IPS-20b (cell line): ENCODE results near the gene EMID1.

Experiments used
- H3K27ac ChIP-seq: one replicate; pipeline ENCODE4 v1.5.1; 2013; ENCODE audit warnings: low read length
- H3K27me3 ChIP-seq: 2 replicates; pipeline ENCODE4 v1.6.1; 2013; ENCODE audit warnings: mild to moderate bottlenecking, low read length, inconsistent platforms; ENCODE audit not compliant: insufficient read depth
- H3K36me3 ChIP-seq: 2 replicates; pipeline ENCODE4 v1.6.1; 2013; ENCODE audit warnings: low read depth, mild to moderate bottlenecking, inconsistent platforms, low read length, moderate library complexity; ENCODE audit not compliant: insufficient read depth
- H3K4me1 ChIP-seq: 2 replicates; pipeline ENCODE4 v1.6.1; 2013; ENCODE audit warnings: mild to moderate bottlenecking, control low read depth, inconsistent platforms, low read length, moderate library complexity; ENCODE audit not compliant: insufficient read depth
- H3K4me3 ChIP-seq: 2 replicates; pipeline ENCODE4 v1.5.1; 2013; ENCODE audit warnings: mild to moderate bottlenecking, low read length, inconsistent platforms
- H3K9ac ChIP-seq: 2 replicates; pipeline ENCODE4 v1.6.1; 2013; ENCODE audit warnings: low read depth, mild to moderate bottlenecking, inconsistent platforms, low read length, moderate library complexity
- H3K9me3 ChIP-seq: 2 replicates; pipeline ENCODE4 v1.6.1; 2013; ENCODE audit warnings: mild to moderate bottlenecking, low read depth, low read length, inconsistent platforms; ENCODE audit not compliant: insufficient read depth

EMID1 gene

GRCh38 chr22:29251265-29251664 lies 45.6 kb downstream of the EMID1 start:
- Histone ChIP-seq H3K27ac (no peak overlapping the region), H3K4me1 (no peaks in the 10 kb centered on the region), H3K36me3 (no peaks in the 10 kb centered on the region), H3K4me3 (no peak overlapping the region), H3K27me3 (no peaks in the 10 kb centered on the region), H3K9me3 (no peaks in the 10 kb centered on the region), H3K9ac (no peak overlapping the region)

- Histone ChIP-seq H3K9me3 (no peaks in the 10 kb centered on the region), H3K27ac (no peak overlapping the region), H3K4me3 (no peak overlapping the region), H3K27me3 (no peaks in the 10 kb centered on the region), H3K36me3 (no peaks in the 10 kb centered on the region), H3K9ac (no peak overlapping the region), H3K4me1 (no peaks in the 10 kb centered on the region)
Observed at GRCh38 chr22:29251981-29252911, 46.5 kb downstream of the EMID1 start.

- Histone ChIP-seq H3K9ac (no peak overlapping the region), H3K27me3 (no peaks in the 10 kb centered on the region), H3K9me3 (no peaks in the 10 kb centered on the region), H3K4me1 (no peaks in the 10 kb centered on the region), H3K27ac (no peak overlapping the region), H3K4me3 (no peak overlapping the region), H3K36me3 (no peaks in the 10 kb centered on the region)
Observed at GRCh38 chr22:29253561-29254285, 48.0 kb downstream of the EMID1 start.

GRCh38 chr22:29254286-29254660 lies 48.6 kb downstream of the EMID1 start:
- H3K36me3 ChIP-seq, result no peaks in the 10 kb centered on the region
- no peaks in the 10 kb centered on the region for H3K4me1 ChIP-seq
- no peak overlapping the region for H3K9ac ChIP-seq
- no peak overlapping the region for H3K27ac ChIP-seq
- no peak overlapping the region for H3K4me3 ChIP-seq
- no peaks in the 10 kb centered on the region for H3K27me3 ChIP-seq
- H3K9me3 ChIP-seq, result no peaks in the 10 kb centered on the region

GRCh38 chr22:29255064-29255621 lies 49.4 kb downstream of the EMID1 start:
- Histone ChIP-seq H3K9me3 (no peaks in the 10 kb centered on the region), H3K4me3 (no peak overlapping the region), H3K27me3 (no peaks in the 10 kb centered on the region), H3K27ac (no peak overlapping the region), H3K9ac (no peak overlapping the region), H3K36me3 (peaks cover 7% of the 10 kb centered on the region), H3K4me1 (no peaks in the 10 kb centered on the region)

- Histone ChIP-seq H3K4me3 (no peak overlapping the region), H3K27me3 (no peaks in the 10 kb centered on the region), H3K9me3 (no peaks in the 10 kb centered on the region), H3K36me3 (peaks cover 16% of the 10 kb centered on the region), H3K27ac (no peak overlapping the region), H3K9ac (no peak overlapping the region), H3K4me1 (no peaks in the 10 kb centered on the region)
Observed at GRCh38 chr22:29256606-29257325, 51.1 kb downstream of the EMID1 start.

GRCh38 chr22:29257751-29258181 lies 52.1 kb downstream of the EMID1 start:
- Histone ChIP-seq H3K27ac (no peak overlapping the region), H3K9me3 (no peaks in the 10 kb centered on the region), H3K9ac (no peak overlapping the region), H3K27me3 (no peaks in the 10 kb centered on the region), H3K4me1 (no peaks in the 10 kb centered on the region), H3K4me3 (no peak overlapping the region), H3K36me3 (peaks cover 21% of the 10 kb centered on the region)

GRCh38 chr22:29258407-29259252 lies 52.9 kb downstream of the EMID1 start:
- Histone ChIP-seq H3K27me3 (no peaks in the 10 kb centered on the region), H3K36me3 (peaks cover 24% of the 10 kb centered on the region), H3K9me3 (no peaks in the 10 kb centered on the region), H3K4me3 (no peak overlapping the region), H3K9ac (no peak overlapping the region), H3K4me1 (no peaks in the 10 kb centered on the region), H3K27ac (no peak overlapping the region)

- Histone ChIP-seq H3K27me3 (no peaks in the 10 kb centered on the region), H3K4me3 (no peak overlapping the region), H3K9me3 (no peaks in the 10 kb centered on the region), H3K36me3 (peaks cover 31% of the 10 kb centered on the region), H3K27ac (no peak overlapping the region), H3K4me1 (no peaks in the 10 kb centered on the region), H3K9ac (no peak overlapping the region)
Observed at GRCh38 chr22:29259253-29259899, 53.7 kb downstream of the EMID1 start.

GRCh38 chr22:29260031-29260560 lies 54.4 kb downstream of the EMID1 start:
- Histone ChIP-seq H3K27ac (no peak overlapping the region), H3K9ac (no peak overlapping the region), H3K27me3 (no peaks in the 10 kb centered on the region), H3K36me3 (peaks cover 36% of the 10 kb centered on the region), H3K9me3 (no peaks in the 10 kb centered on the region), H3K4me1 (no peaks in the 10 kb centered on the region), H3K4me3 (no peak overlapping the region)
